IPS DF 4.7 (cell line): Measurements from ENCODE around the gene BSN.
"Not testable (repeated sequence)": the region's sequence is repeated elsewhere in the genome, so short reads cannot be mapped to it uniquely, and the experiment has no call there.

Experiments
- DNase-seq: peaks from one replicate; pipeline ENCODE4 v3.0.0-alpha.2; 2013; ENCODE audit warnings: low spot score; ENCODE audit errors: extremely low read depth

Gene BSN

GRCh38 chr3:49689908-49690624, 135.8 kb downstream of the BSN start:
- not testable (repeated sequence) for DNase-seq

GRCh38 chr3:49690856-49691255, 136.6 kb downstream of the BSN start:
- not testable (repeated sequence) for DNase-seq

GRCh38 chr3:49691481-49691880, 137.2 kb downstream of the BSN start:
- not testable (repeated sequence) for DNase-seq

- not testable (repeated sequence) for DNase-seq
Measured at GRCh38 chr3:49694409-49695070, 140.3 kb downstream of the BSN start.

- not testable (repeated sequence) for DNase-seq
Measured at GRCh38 chr3:49695350-49696015, 141.2 kb downstream of the BSN start.

GRCh38 chr3:49699281-49699979, 145.2 kb downstream of the BSN start:
- no peak for DNase-seq

- DNase-seq: no peak
Measured at GRCh38 chr3:49700014-49700413, 145.7 kb downstream of the BSN start.

GRCh38 chr3:49700453-49701128, 146.3 kb downstream of the BSN start:
- no peak for DNase-seq

- no peak for DNase-seq
Measured at GRCh38 chr3:49701388-49702077, 147.3 kb downstream of the BSN start.

GRCh38 chr3:49702672-49703071, 148.4 kb downstream of the BSN start:
- no peak for DNase-seq

- no peak for DNase-seq
Measured at GRCh38 chr3:49703443-49703927, 149.2 kb downstream of the BSN start.

GRCh38 chr3:49703956-49704355, 149.7 kb downstream of the BSN start:
- DNase-seq: no peak

GRCh38 chr3:49704629-49705028, 150.4 kb downstream of the BSN start:
- no peak for DNase-seq

GRCh38 chr3:49705390-49705960, 151.2 kb downstream of the BSN start:
- DNase-seq: no peak

GRCh38 chr3:49706456-49707112, 152.3 kb downstream of the BSN start:
- no peak for DNase-seq

GRCh38 chr3:49707113-49707480, 152.8 kb downstream of the BSN start:
- DNase-seq: no peak

- no peak for DNase-seq
Measured at GRCh38 chr3:49709852-49710251, 155.6 kb downstream of the BSN start.

- DNase-seq: no peak
Measured at GRCh38 chr3:49711489-49711888, 157.2 kb downstream of the BSN start.

GRCh38 chr3:49712166-49712565, 157.9 kb downstream of the BSN start:
- DNase-seq: no peak
